HepG2 (cell line): Measurements from ENCODE around the gene COBLL1. TPM values are rescaled to one million over a fixed set of nuclear protein-coding genes. Genes with fewer than 3 reads are reported as not detected.
"Not testable (repeated sequence)": the region's sequence is repeated elsewhere in the genome, so short reads cannot be mapped to it uniquely, and the experiment has no call there.

Source experiments
- ATAC-seq: fragments of 200-7000 bp; cut with Tn5 transposase; 3 replicates; pipeline ENCODE4 v1.9.1; 2020; ENCODE audit warnings: mild to moderate bottlenecking, moderate library complexity
- BruUV-seq: library from RNA; stranded (reverse); fragments of 400-500 nt; replicated peaks from 2 replicates; lab custom pipeline; 2021; lab: Mats Ljungman, UMichigan
- CTCF ChIA-PET: fragments of 300-600 bp; formaldehyde crosslinking; extraction: SDS; loops from one replicate; lab custom pipeline; 2021; ENCODE audit warnings: low total read pairs, inconsistent platforms, low intra/inter-chr PET ratio; lab: Yijun Ruan, JAX
- POLR2A ChIA-PET: fragments of 350-600 bp; sonication (Branson Sonifier 250); formaldehyde crosslinking; loops from one replicate; lab custom pipeline; 2020; ENCODE audit warnings: antibody characterized with exemption, inconsistent platforms; lab: Yijun Ruan, JAX
- DNase-seq: peaks from one replicate; pipeline ENCODE4 v3.0.0-alpha.2; 2015; ENCODE audit warnings: low spot score
- FAIRE-seq: peaks from 3 replicates; lab custom pipeline; 2011; peaks lifted over from hg19 to GRCh38; lab: Jason Lieb, UNC
- H2AFZ ChIP-seq: one replicate; pipeline ENCODE4 v1.6.1; 2011; ENCODE audit warnings: low read length, inconsistent platforms
- H3K27ac ChIP-seq: fragments of 300-600 bp; 3 replicates; pipeline ENCODE4 v1.8.0; 2011; ENCODE audit warnings: mixed run types, mild to moderate bottlenecking, mixed read lengths, low read length, inconsistent platforms; ENCODE audit not compliant: insufficient read depth; ENCODE audit errors: extremely low read length
- H3K27me3 ChIP-seq, 2 experiments: fragments of 200-600 bp in 1 of 2; 2 replicates in 1 of 2; 3 replicates in 1 of 2; pipeline versions ENCODE4 v1.6.0 to v1.8.0; 2011; ENCODE audit warnings: low read length in 2 of 2, mild to moderate bottlenecking in 2 of 2, moderate library complexity in 2 of 2, inconsistent platforms in 1 of 2; ENCODE audit not compliant: insufficient read depth in 2 of 2, control insufficient read depth in 1 of 2
- H3K36me3 ChIP-seq, 2 experiments: fragments of 200-600 bp in 1 of 2; replicated peaks in 1 of 2; 2 replicates in 1 of 2; 3 replicates in 1 of 2; pipeline versions ENCODE4 v1.5.1 to v1.8.0; 2011; ENCODE audit warnings: low read length in 2 of 2, inconsistent platforms in 1 of 2; ENCODE audit not compliant: insufficient read depth in 2 of 2, control insufficient read depth in 1 of 2
- H3K4me1 ChIP-seq: 2 replicates; pipeline ENCODE4 v1.5.1; 2012; ENCODE audit warnings: low read length, inconsistent platforms; ENCODE audit not compliant: insufficient read depth
- H3K4me2 ChIP-seq: 2 replicates; pipeline ENCODE4 v1.6.0; 2011; ENCODE audit warnings: low read depth, low read length, inconsistent platforms
- H3K4me3 ChIP-seq, 3 experiments: fragments of 200-600 bp in 1 of 3; sonication (generic), shearing (Covaris generic) in 1 of 3; replicated peaks in 1 of 3; 2 replicates each; pipeline ENCODE4 v1.5.1; 2011 to 2016; ENCODE audit warnings: low read length in 3 of 3, inconsistent platforms in 2 of 3, low read depth in 2 of 3, mild to moderate bottlenecking in 2 of 3, control low read depth in 1 of 3, mixed read lengths in 1 of 3; ENCODE audit not compliant: insufficient read depth in 1 of 3
- H3K79me2 ChIP-seq: one replicate; pipeline ENCODE4 v1.6.1; 2011; ENCODE audit warnings: low read length, inconsistent platforms; ENCODE audit not compliant: insufficient read depth
- H3K9ac ChIP-seq: 2 replicates; pipeline ENCODE4 v1.6.0; 2011; ENCODE audit warnings: mild to moderate bottlenecking, low read depth, low read length, inconsistent platforms; ENCODE audit not compliant: insufficient read depth
- H3K9me3 ChIP-seq: 2 replicates; pipeline ENCODE4 v1.5.1; 2012; ENCODE audit warnings: mild to moderate bottlenecking, low read length
- H4K20me1 ChIP-seq: 2 replicates; pipeline ENCODE4 v1.6.0; 2011; ENCODE audit warnings: inconsistent platforms, mild to moderate bottlenecking, low read length, moderate library complexity; ENCODE audit not compliant: insufficient read depth
- AHDC1 ChIP-seq: sonication (generic); formaldehyde crosslinking; IDR thresholded peaks from 2 replicates; pipeline ENCODE4 v1.5.1; 2020; ENCODE audit warnings: mild to moderate bottlenecking, missing genetic modification reagents, borderline replicate concordance
- ARNTL ChIP-seq: sonication (generic); formaldehyde crosslinking; IDR thresholded peaks from 2 replicates; pipeline ENCODE4 v1.4.0; 2020; ENCODE audit warnings: mild to moderate bottlenecking, missing genetic modification reagents
- BATF2 ChIP-seq: sonication (generic); formaldehyde crosslinking; IDR thresholded peaks from 2 replicates; pipeline ENCODE4 v1.8.0; 2022; ENCODE audit warnings: mild to moderate bottlenecking, missing genetic modification reagents, moderate library complexity
- KDM2A ChIP-seq: sonication (generic); formaldehyde crosslinking; IDR thresholded peaks from 2 replicates; pipeline ENCODE4 v1.4.0; 2020; ENCODE audit warnings: low read depth, missing genetic modification reagents, borderline replicate concordance
- PITX1 ChIP-seq: sonication (generic); formaldehyde crosslinking; IDR thresholded peaks from 2 replicates; pipeline ENCODE4 v1.5.1; 2020; ENCODE audit warnings: mild to moderate bottlenecking, missing genetic modification reagents
- POGZ ChIP-seq: sonication (generic); formaldehyde crosslinking; IDR thresholded peaks from 2 replicates; pipeline ENCODE4 v1.4.0; 2020; ENCODE audit warnings: mild to moderate bottlenecking, missing genetic modification reagents
- POLR2AphosphoS2 ChIP-seq: IDR thresholded peaks from 2 replicates; pipeline ENCODE4 v1.6.1; 2011; ENCODE audit warnings: low read depth, low read length, improper control_type of control experiment
- SMYD3 ChIP-seq: sonication (generic); formaldehyde crosslinking; IDR thresholded peaks from 2 replicates; pipeline ENCODE4 v1.8.1; 2023; ENCODE audit warnings: mild to moderate bottlenecking, missing genetic modification reagents
- TBX2 ChIP-seq: sonication (generic); formaldehyde crosslinking; IDR thresholded peaks from 2 replicates; pipeline ENCODE4 v1.5.0; 2020; ENCODE audit warnings: missing genetic modification reagents, mild to moderate bottlenecking, borderline replicate concordance
- ZBTB3 ChIP-seq: sonication (generic); formaldehyde crosslinking; IDR thresholded peaks from 2 replicates; pipeline ENCODE4 v1.4.0; 2020; ENCODE audit warnings: low read depth, mild to moderate bottlenecking, moderate library complexity, missing genetic modification reagents, borderline replicate concordance
- ZNF224 ChIP-seq: sonication (generic); formaldehyde crosslinking; IDR thresholded peaks from 2 replicates; pipeline ENCODE4 v1.5.0; 2020; ENCODE audit warnings: mild to moderate bottlenecking, missing genetic modification reagents
- ZNF317 ChIP-seq: sonication (generic); formaldehyde crosslinking; IDR thresholded peaks from 2 replicates; pipeline ENCODE4 v1.5.0; 2020; ENCODE audit warnings: mild to moderate bottlenecking, missing genetic modification reagents
- ZNF788 ChIP-seq: sonication (generic); formaldehyde crosslinking; IDR thresholded peaks from 2 replicates; pipeline ENCODE4 v1.5.0; 2020; ENCODE audit warnings: mild to moderate bottlenecking, missing genetic modification reagents, borderline replicate concordance
- WGBS: methylation state at CpG from one replicate; pipeline ENCODE4 v1.1.6; 2017; ENCODE audit warnings: low lambda C conversion rate; 5-methylcytosine and 5-hydroxymethylcytosine counted together
- in situ Hi-C: cut with HindIII; loops from 2 replicates; pipeline ENCODE4 v1.10.0; 2017; ENCODE audit warnings: low pct_unique_long_range_greater_than_20kb; ENCODE audit not compliant: extremely low pct_ligation_motif_present
- intact Hi-C: fragments of 100-400 bp; cut with micrococcal nuclease; formaldehyde crosslinking; loops from one replicate; pipeline ENCODE4 v1.10.0; 2022; ENCODE audit not compliant: unreplicated experiment
- polyA plus RNA-seq, 8 experiments: library from polyadenylated mRNA; depleted of rRNA in 3 of 8; stranded (reverse) in 7 of 8; unstranded in 1 of 8; fragments of >200 nt; fragmentation: Illumina TruSeq in 4 of 8; extraction: Trizol in 4 of 8; gene quantifications; 2 replicates each; pipeline versions ENCODE4 v1.2.1 to v1.2.3, GENCODE V29; 2011 to 2016; ENCODE audit warnings: low read depth in 4 of 8, missing spikeins in 1 of 8, mixed read lengths in 1 of 8; ENCODE audit not compliant: insufficient read depth in 1 of 8
- total RNA-seq, 5 experiments: library from RNA; depleted of rRNA; stranded (reverse); fragments of >200 nt; fragmentation: Illumina TruSeq; extraction: Trizol; gene quantifications; 2 replicates each; pipeline ENCODE4 v1.2.3, GENCODE V29; 2016; ENCODE audit warnings: low read depth in 1 of 5

COBLL1 gene
- total and polyA plus RNA-seq, 2 of the 13 experiments (the other 11 are each of a cell fraction or from before 2014, with no cell fraction given) = 32.6 to 86.8 TPM

DNA sequence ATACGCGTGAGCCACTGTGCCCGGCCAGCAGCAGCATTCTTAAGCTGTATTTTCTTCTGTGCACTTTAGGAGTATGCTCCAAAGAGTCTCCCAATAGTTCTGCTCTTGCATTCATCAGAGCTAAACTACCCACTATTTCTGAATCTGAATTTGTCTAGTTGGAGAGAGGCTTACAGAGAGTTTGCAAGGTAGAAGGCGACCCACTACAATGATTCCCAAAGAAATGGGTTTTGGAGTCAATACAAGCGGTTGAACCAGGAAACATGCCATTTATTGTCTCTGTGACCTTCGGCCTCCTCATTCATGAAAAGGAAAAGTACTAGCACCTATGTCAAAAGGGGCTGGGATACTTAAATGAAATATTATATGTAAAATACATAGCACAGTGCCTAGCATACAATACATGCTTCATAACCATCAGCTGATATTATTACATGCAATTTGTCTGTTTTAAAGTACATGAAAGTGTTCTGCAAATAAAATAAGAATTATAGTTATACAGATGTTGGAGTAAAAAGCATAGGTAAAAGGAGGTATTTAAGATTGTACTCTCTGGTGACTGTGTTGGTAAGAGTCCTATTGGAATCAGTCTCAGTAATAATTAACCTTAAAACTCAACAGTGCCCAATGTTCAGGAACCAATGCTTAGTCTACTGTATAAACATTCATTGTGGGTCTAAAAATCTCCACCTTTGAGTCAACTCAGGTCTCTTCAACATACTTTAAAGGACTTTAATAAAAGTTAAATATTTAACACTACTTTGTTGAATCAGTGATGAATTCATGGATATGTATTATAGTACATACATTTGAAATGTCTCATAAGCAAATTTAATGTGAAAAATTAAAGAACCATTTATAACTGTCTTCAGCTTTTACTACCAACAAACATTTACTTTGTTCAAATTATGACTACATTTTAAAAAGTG, 130.5 kb downstream of the COBLL1 start (continued):
- TF ChIP-seq BATF2 (CRISPR knock-in tag) = no peak

DNA sequence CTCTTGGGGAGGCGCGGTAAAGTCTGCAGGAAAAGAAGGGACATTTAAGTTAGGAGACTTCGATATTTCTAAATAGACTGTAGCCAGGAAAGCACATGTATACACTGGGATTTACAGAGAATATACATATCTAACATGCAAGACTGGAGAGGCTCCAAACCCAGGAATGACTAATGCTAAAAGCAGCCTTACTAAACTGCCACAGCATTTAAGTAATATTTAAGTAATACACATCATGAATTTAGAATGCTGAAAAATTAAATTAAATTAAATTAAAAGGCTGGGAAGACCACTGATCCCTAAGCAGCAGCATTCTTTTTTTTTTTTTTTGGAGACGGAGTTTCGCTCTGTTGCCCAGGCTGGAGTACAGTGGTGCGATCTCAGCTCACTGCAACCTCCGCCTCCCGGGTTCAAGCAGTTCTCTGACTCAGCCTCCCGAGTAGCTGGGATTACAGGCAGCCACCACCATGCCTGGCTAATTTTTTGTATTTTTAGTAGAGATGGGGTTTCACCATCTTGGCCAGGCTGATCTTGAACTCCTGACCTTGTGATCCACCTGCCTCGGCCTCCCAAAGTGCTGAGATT, 131.3 kb downstream of the COBLL1 start:
- 46% methylated on average over 10 of the region's 10 CpGs for WGBS
- ChIA-PET POLR2A (interaction anchor here (0.6 to 1.4 kb wide), 3 partner anchors 17 to 89 kb away, joined by 3 to 8 read pairs (median 3); partner anchors contain the start of gene GRB14), CTCF (interaction anchor here (2.2 to 2.6 kb wide), 2 partner anchors 13 to 17 kb away, joined by 6 to 7 read pairs; no protein-coding TSS in a partner anchor)
- H3K4me2 ChIP-seq = peak overlapping the region; percentile 80
- peak; percentile 5 for ATAC-seq
- not testable (repeated sequence) for H3K9me3 ChIP-seq, H3K79me2 ChIP-seq, H4K20me1 ChIP-seq, FAIRE-seq, H3K27me3 ChIP-seq, H3K36me3 ChIP-seq, H2AFZ ChIP-seq
- peak overlapping the region; percentile 24 to 54 (median 53); a peak in 5 of 6 replicates for H3K4me3 ChIP-seq
- in situ Hi-C loops = loop anchor here (5.0 kb wide), 1 partner anchor 143 kb away; no protein-coding TSS in a partner anchor
- H3K27ac ChIP-seq = peak overlapping the region; percentile 96
- BruUV-seq = TSS peak; percentile 47
- intact Hi-C loops = loop anchor here (2.0 kb wide), 1 partner anchor 90 kb away; the partner anchor contains the start of gene GRB14
- DNase-seq = peak; percentile 57
- H3K9ac ChIP-seq = peak overlapping the region; percentile 79
- H3K4me1 ChIP-seq = peaks cover 94% of the 10 kb centered on the region
- TF ChIP-seq POGZ (CRISPR knock-in tag) = 0 out of 2 replicates have a peak, but pooled peaks have one; percentile 4
- peak; percentile 71; the same call in 1 of the 2 replicates for TF ChIP-seq PITX1 (CRISPR knock-in tag)
- TF ChIP-seq ZNF224 (CRISPR knock-in tag) = peak; percentile 58; the same call in 1 of the 2 replicates
- 0 out of 2 replicates have a peak, but pooled peaks have one; percentile 78 for TF ChIP-seq SMYD3 (CRISPR knock-in tag)
- TF ChIP-seq KDM2A (CRISPR knock-in tag) = peak; percentile 33; the same call in 1 of the 2 replicates
- TF ChIP-seq ZBTB3 (CRISPR knock-in tag) = peak; percentile 54; the same call in 1 of the 2 replicates
- peak; percentile 19; the same call in 1 of the 2 replicates for TF ChIP-seq AHDC1 (CRISPR knock-in tag)
- 0 out of 2 replicates have a peak, but pooled peaks have one; percentile 30 for TF ChIP-seq POLR2AphosphoS2
- TF ChIP-seq TBX2 = peak; percentile 63; the same call in 1 of the 2 replicates
- TF ChIP-seq ZNF788 (CRISPR knock-in tag) = peak; percentile 40; the same call in 1 of the 2 replicates
- TF ChIP-seq ZNF317 (CRISPR knock-in tag) = peak; percentile 23; the same call in 1 of the 2 replicates
- TF ChIP-seq ARNTL (CRISPR knock-in tag) = peak; percentile 6; the same call in 1 of the 2 replicates
